GM12874 (cell line): ENCODE data around the gene MBNL1.

ENCODE experiments used
- CTCF ChIP-seq: IDR thresholded peaks from 2 replicates; pipeline ENCODE4 v1.5.1; 2011; ENCODE audit warnings: low read depth, mild to moderate bottlenecking, control low read depth, low read length, moderate library complexity; ENCODE audit not compliant: insufficient read depth

The MBNL1 gene

GRCh38 chr3:152253514-152253913, 15.2 kb upstream of the MBNL1 start:
- no peak for TF ChIP-seq CTCF

- no peak for TF ChIP-seq CTCF
Measured at GRCh38 chr3:152254041-152254440, 14.7 kb upstream of the MBNL1 start.

GRCh38 chr3:152255290-152255689, 13.4 kb upstream of the MBNL1 start:
- no peak for TF ChIP-seq CTCF

- no peak for TF ChIP-seq CTCF
Measured at GRCh38 chr3:152256851-152257562, 11.7 kb upstream of the MBNL1 start.

GRCh38 chr3:152257563-152258035, 11.1 kb upstream of the MBNL1 start:
- no peak for TF ChIP-seq CTCF

GRCh38 chr3:152258448-152259393, 10.0 kb upstream of the MBNL1 start:
- TF ChIP-seq CTCF: no peak

- TF ChIP-seq CTCF: no peak
Measured at GRCh38 chr3:152259468-152259867, 9.3 kb upstream of the MBNL1 start.
